A673 (cell line): ENCODE results near the gene TUT7.
"Not testable (repeated sequence)": the region's sequence is repeated elsewhere in the genome, so short reads cannot be mapped to it uniquely, and the experiment has no call there.

Experiments used
- CTCF ChIP-seq: fragments of 300-800, 200-600 bp; sonication (generic); conservative IDR thresholded peaks from 2 replicates; pipeline ENCODE4 v1.5.1; 2017; ENCODE audit warnings: low read depth, mild to moderate bottlenecking, antibody characterized with exemption, low read length, moderate library complexity, mixed read lengths
- EZH2 ChIP-seq: fragments of 200-600 bp; sonication (generic); IDR thresholded peaks from 2 replicates; pipeline ENCODE4 v1.6.1; 2017; ENCODE audit warnings: borderline replicate concordance, low read depth, mild to moderate bottlenecking, mixed read lengths, antibody characterized with exemption, low read length; ENCODE audit not compliant: poor library complexity, severe bottlenecking

GRCh38 chr9:86383000-86383399, 28.8 kb upstream of the TUT7 start:
- not testable (repeated sequence) for TF ChIP-seq EZH2, CTCF
